GM19463 (cell line): ENCODE measurements around the gene RPS16.
A peak's percentile ranks its signal among the peaks of the same experiment; 100 is the strongest.

ENCODE experiments used
- ATAC-seq: cut with Tn5 transposase; IDR thresholded peaks from one replicate; pipeline ENCODE4 v1.9.1; 2021; ENCODE audit warnings: mild to moderate bottlenecking, moderate library complexity; ENCODE audit not compliant: unreplicated experiment

RPS16 gene

DNA sequence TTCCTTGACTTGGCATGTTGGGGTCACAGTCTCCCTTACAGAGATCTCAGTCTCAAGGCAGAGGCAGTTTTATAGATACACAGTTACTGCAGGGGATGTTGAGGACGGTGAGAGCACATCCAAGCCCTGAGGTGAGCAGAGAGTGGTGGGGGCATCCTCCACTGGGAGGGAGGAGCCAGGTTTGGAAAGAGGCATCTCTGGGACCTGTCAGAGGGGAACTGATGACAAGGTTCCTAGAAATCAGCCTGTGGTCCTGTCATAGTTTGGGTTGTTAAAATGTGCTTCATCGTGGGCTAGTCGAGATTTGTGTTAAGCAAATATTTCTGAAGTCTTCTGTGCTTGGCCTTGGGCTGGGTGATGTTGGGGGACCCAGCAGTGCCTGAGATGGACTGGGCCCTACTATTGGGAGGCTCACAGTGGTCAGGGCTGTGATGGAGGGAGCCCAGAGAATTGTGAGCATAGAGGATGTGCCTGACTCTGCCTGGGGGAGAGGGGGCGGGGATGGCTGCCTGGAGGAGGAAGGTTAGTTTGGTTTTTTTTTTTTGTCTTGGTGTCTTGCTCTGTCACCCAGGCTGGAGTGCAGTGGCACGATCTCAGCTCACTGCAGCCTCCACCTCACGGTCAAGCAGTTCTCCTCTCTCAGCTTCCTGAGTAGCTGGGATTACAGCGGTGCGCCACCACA is 13.5 kb upstream of the RPS16 start:
- ATAC-seq: no peak

DNA sequence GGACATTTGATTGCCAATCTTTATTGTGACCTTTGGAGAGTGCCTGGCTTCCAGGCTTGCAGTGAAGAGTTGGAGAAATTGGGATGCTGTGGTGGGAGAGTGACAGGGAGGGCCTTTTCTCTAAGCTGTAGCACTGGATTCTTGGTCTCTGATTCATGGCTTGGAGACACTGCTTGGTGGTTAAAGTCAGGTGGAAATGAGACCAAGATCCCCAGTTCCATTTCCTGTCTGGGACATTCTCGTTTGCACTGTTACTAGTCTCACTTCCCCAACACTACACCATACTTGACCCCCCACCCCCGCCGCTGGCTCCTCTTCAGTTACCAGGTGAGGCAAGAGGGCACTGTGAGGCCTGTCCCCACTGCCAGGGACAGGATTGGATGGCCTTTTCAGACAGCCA is 12.5 kb upstream of the RPS16 start:
- no peak for ATAC-seq

DNA sequence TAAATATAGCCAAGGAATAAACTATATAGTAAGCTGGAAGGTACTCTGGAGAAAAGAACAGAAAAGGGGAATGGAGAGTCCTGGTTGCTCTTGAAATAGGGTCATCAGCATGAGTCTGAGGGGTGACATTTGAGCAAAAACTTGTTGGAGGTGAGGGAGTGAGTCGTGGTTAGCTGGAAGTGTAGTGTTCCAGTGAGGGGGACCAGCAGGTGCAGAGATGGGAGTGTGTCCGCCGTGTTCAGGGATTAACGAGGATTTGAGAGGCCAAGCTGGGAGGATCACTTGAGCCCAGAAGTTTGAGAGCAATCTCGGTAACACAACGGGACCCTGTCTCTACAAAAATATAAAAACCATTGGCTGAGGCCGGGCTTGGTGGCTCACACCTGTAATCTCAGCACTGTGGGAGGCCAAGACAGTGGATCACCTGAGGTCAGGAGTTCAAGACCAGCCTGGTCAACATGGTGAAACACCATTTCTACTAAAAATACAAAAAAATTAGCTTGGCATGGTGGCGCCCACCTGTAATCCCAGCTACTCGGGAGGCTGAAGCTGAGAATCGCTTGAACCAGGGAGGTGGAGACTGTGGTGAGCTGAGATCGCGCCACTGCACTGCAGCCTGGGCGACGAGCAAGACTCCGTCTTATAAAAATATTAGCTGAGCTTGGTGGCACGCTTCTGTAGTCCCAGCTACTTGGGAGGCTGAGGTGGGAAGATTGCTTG is 10.8 kb upstream of the RPS16 start:
- ATAC-seq: no peak

DNA sequence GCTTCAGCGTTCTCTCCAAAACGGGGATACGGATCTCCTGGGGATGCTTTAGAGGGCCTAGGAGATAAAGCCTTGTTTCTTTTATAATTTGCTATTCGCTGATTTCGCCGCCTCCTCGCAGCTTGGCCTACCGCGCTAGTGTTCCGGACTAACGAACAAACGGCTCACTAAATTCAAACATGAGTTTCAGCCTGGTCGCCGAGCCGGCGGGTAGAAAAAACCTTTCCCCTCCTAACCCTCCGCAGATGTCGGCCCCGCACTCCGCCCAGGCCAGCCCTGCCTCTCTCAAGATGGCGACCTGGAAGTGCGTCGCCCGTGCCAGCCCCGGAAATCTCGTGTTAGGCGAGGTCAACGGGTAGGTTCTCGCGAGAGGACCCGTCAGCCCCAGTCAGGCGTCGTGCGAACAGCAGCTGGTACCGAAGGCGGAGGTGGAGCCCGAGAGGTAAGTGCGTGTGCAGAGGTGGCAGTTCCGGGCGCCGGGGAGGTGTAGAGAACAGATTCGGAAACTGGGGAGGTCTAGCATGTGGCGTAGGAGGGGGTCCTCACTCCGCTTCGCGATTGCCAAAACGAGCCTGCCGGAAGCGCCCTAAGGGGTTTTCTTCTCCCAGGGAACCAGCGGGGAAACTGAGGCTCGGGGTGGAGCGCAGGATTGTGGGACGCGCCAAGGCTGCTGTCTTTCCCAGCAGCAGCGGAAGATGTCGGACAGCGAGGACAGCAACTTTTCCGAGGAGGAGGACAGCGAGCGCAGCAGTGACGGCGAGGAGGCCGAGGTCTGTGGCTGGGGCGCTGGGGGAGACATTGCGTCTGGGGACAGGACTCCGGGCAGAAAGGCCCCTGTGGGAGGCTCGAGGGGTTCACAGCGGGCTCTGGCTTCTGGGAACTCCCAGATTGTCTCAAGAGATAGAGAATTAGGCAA is 9.7 kb upstream of the RPS16 start, which contains the start of gene SUPT5H:
TSS of gene SUPT5H (plus strand) at position 387 of the 916 bp plus-strand sequence. CDS start at position 696, 309 bp downstream.
- peak; percentile 82 for ATAC-seq

DNA sequence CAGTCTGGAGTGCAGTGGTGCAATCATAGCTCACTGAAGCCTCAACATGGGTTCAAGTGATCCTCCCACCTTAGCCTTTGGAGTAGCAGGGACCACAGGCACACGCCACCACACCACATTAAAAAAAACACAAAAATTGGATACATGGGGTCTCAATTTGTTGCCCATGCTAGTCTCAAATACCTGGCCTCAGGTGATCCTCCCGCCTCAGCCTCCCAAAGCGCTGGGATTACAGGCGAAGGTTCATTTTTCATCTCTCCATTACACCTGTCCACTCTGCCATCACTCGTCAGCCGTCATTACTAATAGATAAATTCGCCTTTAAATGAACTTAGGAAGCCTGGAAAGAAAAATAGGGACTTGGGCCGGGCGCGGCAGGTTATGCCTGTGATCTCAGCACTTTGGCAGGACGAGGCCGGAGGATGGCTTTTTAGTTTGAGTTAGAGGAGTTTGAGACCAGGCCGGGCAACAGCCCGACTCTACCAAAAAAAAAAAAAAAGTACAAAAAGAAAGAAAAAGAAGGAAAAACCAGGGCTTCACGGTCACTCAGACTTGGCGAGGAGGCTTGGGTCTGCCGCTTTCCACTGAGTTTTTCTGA is 8.9 kb upstream of the RPS16 start:
- no peak for ATAC-seq

DNA sequence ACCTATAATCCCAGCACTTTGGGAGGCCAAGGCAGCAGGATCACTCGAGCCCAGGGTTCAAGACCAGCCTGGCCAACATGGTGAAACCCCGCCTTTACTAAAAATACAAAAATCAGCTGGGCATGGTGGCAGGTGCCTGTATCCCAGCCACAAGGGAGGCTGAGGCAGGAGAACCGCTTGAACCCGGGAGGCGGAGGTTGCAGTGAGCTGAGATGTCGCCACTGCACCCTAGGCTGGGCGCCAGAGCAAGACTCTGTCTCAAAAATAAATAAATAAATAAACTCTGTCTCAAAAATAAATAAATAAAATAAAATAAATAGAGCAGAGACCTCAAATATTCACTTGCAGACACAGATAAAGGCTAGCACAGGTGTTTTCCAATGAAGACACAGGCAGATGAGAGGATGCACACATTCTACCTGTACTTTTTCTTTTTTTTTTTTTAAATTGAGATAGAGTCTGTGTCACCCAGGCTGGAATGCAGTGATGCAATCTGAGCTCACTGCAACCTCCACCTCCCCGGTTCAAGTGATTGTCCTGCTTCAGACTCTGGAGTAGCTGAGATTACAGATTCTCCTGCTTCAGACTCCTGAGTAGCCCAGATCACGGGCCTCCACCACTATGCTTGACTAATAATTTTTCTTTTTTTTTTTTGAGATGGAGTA is 2.7 kb upstream of the RPS16 start:
- no peak for ATAC-seq

DNA sequence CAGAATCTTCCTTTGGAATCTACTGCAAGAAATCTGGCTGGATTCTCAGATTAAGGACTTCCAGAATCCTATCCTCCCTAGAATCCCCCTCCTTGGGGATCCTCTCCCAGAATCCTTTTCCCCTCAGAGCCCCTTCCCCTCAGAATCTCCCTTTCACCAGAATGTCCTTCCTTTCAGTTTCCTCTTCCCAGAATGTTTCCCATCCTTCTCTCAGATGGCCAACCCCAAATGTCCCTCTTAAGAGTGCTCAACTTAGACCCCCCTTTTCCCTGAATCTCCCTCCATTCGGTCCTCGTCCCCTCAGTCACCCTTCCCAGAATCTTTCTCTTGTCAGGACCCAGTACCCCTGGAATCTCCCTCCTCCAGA is 584 bp upstream of the RPS16 start:
- no peak for ATAC-seq

DNA sequence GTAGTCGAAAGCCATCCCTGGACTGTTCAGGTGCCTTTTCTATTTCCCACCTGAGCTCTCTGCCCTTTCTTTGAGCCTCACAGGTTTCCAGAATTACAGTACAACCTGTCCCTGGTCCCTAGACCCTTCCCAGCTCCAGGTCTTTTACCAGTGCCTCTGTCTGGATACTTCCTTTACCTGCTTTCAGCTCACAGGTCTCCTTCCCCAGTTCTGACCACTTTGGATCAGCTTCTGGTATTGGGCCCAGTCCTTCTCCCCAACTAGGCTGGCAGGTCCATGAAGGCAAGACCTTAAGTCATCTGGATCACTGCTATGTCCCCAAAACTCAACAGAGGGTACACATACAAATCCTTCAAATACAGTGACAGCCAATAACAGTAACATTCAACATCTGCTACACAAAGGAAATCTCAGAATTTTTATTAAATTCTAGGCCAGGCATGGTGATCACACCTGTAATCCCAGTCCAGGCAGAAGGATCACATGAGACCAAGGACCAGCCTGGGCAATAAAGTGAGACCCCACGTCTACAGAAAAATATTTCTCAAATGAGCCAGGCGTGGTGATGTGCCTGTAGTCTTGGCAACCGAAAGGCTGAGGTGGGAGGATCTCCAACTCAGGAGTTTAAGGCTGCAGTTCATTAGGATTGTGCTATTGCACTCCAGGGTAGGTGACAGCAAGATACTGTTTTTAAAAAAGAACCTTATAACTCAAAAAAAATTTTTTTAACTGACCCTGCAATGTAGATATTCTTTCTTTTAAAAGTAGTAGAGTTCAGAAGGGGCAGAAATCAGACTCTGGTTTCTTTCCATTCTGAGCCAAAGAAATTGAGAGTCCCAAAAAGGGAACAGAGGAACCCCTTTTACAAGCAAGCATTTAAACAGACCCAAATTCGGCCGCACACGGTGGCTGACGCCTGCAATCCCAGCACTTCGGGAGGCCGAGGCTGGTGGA is 1.3 kb downstream of the RPS16 start:
- ATAC-seq: no peak

DNA sequence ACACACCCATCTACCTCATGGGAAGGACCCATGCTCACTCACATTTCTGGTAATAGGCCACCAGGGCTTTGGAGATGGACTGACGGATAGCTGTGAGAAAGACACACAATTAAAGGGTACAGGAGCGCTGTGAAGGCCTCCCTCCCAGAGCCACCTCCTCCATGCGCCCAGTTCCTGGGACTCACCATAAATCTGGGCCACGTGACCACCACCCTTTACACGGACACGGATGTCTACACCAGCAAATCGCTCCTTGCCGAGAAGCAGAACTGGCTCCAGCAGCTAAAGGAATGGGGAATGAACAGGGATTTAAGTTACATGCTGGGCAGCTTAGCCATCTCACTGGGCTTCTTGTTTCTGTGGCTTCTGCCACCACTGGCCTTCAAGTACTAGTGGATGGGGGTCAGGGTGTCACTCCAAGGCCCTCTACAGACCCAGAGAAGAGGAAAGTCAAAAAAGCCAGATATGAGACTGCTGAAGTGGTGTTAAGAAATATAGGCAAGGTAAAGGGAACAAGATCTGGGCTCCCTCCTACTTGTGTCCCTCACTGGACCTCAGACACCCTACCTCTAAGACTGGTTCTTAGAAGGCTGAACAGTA is 2.2 kb downstream of the RPS16 start:
- ATAC-seq: no peak

DNA sequence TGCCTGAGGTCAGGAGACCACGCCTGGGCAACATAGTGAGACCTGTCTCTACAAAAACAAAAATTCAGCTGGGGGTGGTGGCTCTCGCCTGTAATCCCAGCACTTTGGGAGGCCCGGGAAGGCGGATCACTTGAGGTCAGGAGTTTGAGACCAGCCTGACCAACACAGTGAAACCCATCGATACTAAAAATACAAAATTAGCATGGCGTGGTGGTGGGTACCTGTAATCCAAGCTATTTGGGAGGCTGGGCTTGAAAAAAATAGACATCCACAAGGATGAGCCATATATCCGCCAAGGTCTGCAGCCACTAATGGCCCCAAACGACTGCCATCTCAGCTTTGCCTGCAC is 3.1 kb downstream of the RPS16 start:
- ATAC-seq: no peak

DNA sequence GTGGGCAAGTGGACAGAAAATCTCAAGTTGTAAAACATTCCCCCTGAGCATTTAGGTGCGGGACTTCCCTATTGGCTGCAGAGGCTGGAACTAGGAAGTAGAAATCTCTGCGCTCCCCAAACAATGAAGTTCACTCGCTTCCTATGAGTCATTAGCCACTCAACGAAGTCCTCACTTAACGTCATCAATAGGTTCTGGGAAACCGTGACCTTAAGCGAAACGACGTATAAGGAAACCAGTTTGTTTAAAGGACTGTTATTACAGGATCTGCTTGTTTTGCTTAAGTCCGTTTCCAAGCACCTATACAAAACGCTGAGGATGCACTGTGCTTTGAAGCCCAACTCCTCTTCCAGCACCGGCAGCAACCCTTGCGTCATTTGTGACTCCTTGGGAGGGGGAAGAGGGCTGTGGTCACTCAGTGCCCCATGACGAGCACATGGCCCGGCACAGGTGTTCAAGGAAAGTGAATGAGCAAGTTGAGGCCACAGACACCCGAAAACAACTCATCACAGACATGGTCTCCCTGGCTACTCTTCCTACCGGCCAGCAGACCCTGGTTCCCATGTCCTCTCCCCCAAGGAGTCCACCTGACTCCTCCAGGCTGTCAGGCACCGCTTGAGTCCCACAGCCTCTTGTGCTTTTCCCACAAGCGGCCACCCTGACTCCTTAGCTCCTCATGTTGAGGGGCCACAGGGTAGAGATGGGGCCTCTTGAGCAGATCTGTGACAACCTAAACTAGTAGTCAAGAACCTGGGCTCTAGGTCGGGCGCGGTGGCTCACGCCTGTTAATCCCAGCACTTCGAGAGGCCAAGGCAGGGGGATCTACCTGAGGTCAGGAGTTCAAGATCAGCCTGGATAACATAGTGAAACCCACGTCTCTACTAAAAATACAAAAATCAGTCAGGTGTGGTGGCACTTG is 4.8 kb downstream of the RPS16 start:
- ATAC-seq: peak; percentile 61

DNA sequence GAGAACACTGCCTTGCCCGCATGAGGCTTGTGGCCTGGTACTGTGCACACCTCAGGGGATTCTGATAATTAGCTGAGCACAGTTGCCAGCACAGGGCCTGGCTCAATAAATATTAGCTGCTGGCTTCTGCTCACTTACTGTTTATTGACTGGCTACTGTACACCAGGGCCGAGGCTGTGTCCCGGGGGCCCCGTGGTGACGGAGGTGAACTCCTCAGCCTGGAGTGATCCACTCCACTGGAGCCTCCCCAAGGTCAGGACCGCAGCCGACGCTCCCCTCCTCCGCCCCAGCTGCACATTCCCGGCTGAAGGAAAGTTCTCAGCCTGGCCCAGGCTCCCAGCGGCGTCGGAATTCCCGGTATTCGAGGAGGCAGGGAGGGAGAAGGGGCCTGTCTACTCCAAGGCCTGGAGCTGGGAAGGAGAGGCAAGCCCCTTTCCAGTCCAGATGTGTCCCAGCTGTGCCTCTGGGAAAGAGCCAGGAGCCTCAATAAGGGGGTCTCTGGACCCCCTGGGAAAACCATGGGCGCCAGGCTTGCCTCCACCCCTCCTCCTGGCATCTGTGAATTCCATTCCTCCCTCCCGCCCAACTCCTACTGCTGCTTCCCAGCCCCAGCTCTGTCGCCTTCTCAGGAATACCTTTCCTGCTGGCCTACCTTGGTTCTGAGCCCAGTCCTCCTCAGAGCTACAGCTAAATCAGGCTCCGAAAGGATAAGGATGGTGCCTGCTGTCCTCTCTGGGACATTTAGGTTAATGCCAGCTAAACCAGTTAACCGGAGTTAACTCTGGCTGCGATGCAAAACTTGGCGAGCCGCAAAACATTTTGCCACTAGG is 7.3 kb downstream of the RPS16 start:
- no peak for ATAC-seq

DNA sequence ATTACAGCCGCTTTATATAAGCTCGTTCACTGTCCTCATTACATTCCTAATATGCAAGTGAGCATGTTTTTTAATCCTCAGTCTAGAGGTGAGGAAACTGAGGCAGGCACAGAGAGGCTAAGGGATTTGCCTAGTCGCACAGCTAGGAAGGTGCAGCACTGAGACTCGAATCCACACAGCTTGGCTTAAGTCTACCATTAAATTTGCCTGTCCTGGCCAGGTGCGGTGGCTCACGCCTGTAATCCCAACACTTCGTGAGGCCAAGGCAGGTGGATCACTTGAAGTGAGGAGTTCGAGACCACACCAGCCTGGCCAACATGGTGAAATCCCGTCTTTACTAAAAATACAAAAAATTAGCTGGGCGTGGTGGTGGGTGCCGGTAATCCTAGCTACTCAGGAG is 8.0 kb downstream of the RPS16 start:
- ATAC-seq: no peak

DNA sequence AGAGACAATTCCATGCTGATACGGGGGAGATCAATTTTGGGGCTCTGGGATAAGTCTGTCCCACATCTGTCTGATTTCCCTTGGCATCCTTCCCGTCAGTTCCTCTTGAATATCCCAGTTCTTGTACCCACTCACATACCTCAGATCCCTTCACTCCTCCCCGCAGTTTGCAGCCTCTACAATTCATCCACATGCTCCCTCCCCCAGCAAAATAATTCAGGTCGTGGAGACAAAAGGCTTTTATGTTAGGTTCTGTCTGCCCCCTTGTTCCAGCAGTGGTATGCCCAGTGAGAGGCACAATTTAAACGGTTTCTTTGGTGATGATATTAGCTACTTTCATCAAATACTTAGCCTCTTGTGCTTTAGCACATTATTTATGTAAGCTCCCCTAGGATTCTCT is 9.6 kb downstream of the RPS16 start:
- ATAC-seq: no peak

DNA sequence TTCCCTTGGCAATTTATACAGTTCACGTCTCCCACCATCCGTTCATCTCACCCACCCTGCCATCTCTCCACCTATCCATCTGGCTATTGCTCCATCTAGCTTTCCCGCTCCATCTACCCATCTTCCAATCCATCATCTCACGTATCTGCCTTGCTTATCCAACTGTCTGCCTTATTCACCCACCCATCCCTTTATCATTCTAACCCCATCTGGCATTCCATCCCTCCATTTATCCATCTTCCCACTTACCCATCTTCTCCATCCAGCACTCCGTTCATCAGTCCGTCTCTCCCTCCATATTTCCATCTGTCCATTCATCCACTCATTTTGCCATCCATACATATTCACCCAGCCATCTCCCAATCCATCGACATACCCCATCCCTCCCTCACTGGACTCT is 10.0 kb downstream of the RPS16 start:
- ATAC-seq: no peak

DNA sequence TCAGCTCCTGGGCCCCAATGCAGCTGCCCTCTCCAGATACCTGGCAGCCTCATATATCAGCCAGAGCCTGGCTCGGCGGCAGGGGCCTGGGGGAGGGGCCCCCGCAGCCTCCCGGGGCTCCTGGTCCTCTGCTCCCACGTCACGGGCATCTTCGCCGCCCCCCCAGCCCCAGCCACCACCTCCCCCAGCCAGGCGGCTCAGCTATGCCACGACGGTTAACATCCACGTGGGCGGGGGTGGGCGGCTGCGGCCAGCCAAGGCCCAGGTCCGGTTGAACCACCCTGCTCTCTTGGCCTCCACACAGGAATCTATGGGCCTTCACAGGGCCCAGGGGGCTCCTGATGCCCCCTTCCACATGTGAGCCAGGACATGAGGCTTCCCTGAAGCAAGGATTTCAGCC is 10.8 kb downstream of the RPS16 start:
- ATAC-seq: no peak
